HCT116 (cell line): ENCODE measurements around the gene TRUB1.

Experiments
- CTCF ChIP-seq, 3 experiments: fragments of 200-600 bp in 1 of 3; sonication (generic) in 1 of 3; IDR thresholded peaks in 2 of 3; conservative IDR thresholded peaks in 1 of 3; 2 replicates each; pipeline ENCODE4 v1.5.1; 2012 to 2017; ENCODE audit warnings: low read depth in 2 of 3, low read length in 2 of 3, antibody characterized with exemption in 1 of 3, borderline replicate concordance in 1 of 3, control low read depth in 1 of 3, mild to moderate bottlenecking in 1 of 3, mixed read lengths in 1 of 3, mixed run types in 1 of 3, moderate library complexity in 1 of 3; ENCODE audit not compliant: insufficient read depth in 1 of 3
- EZH2phosphoT487 ChIP-seq: fragments of 200-600 bp; IDR thresholded peaks from 2 replicates; pipeline ENCODE4 v1.6.1; 2018; ENCODE audit warnings: antibody characterized with exemption, borderline replicate concordance
- POLR2A ChIP-seq: IDR thresholded peaks from 2 replicates; pipeline ENCODE4 v1.7.0; 2011; ENCODE audit warnings: borderline replicate concordance; ENCODE audit not compliant: insufficient read depth, insufficient read length; ENCODE audit errors: extremely low read depth
- ZNF274 ChIP-seq: fragments of 200-500 bp; sonication (Bioruptor generic); IDR thresholded peaks from 2 replicates; pipeline ENCODE4 v1.6.1; 2014; ENCODE audit warnings: mild to moderate bottlenecking, low read depth, low read length, inconsistent platforms

DNA sequence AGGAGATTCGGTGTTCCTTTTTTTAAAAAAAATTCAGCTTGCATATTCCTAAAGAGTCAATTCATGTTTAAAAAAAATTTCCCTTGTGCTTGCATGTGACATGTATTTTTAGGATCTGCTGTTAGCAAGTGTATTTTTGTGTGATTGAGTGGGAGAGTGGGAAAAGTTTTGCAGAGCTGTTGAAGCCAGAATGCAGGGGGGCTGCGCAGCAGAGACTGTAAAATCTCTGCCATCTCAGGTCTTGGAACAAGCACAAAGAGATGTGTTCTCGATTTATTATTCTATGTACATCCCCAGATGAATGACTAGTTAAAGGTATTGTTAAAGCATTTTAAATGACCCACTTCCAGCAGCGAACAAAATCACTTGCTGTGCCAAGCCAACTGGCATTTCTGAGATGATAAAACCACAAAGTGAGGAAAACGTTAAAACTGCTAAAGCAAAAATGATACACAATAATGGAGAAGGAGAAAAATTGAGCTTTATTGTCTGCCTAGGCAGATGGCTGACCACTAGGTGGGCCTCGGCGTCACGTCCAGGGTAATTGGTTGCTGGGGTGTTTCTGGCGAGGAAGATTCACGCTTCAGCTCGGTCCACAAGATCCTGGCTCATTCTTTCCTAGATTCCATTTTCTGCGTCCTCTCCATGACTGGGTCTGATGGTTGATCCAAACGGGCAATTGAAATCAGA, 88.2 kb downstream of the TRUB1 start:
- 0 out of 6 replicates have a peak, but pooled peaks of 2 of the 3 experiments have one; percentile 23 to 25 for TF ChIP-seq CTCF (IDR thresholded peaks at IDR 0.05 in 2 of 3, conservative IDR thresholded peaks at IDR 0.05 in 1 of 3; ENCODE audit: borderline replicate concordance in 1 of 3, insufficient read depth in 1 of 3, low read depth in 2 of 3, low read length in 2 of 3)
- no peak for TF ChIP-seq EZH2phosphoT487
- no peak for TF ChIP-seq ZNF274
- TF ChIP-seq POLR2A = no peak
